ENCODE data around the gene QKI. TPM values are rescaled to one million over a fixed set of nuclear protein-coding genes. Genes with fewer than 3 reads are reported as not detected.

QKI gene
- total RNA-seq, 4 donors from 2014 or later, result 126 to 199 (median 142) TPM

- 77 to 83% methylated on average over 4 of the region's 4 CpGs for WGBS, 2 donors
- TF ChIP-seq POLR2A (IDR thresholded peaks at IDR 0.05) (no peak), CTCF (IDR thresholded peaks at IDR 0.05) (no peak)
- H3K4me3 ChIP-seq (ENCODE audit: low read depth, poor library complexity, severe bottlenecking), result no peak overlapping the region
- no peak for DNase-seq (ENCODE audit: low spot score in 2 of 2)
- intact Hi-C loops (cut with DNase I; ENCODE audit: low total_unique reads), result no loop called here
Observed at GRCh38 chr6:163394659-163395058, 19.9 kb upstream of the QKI start.

DNA sequence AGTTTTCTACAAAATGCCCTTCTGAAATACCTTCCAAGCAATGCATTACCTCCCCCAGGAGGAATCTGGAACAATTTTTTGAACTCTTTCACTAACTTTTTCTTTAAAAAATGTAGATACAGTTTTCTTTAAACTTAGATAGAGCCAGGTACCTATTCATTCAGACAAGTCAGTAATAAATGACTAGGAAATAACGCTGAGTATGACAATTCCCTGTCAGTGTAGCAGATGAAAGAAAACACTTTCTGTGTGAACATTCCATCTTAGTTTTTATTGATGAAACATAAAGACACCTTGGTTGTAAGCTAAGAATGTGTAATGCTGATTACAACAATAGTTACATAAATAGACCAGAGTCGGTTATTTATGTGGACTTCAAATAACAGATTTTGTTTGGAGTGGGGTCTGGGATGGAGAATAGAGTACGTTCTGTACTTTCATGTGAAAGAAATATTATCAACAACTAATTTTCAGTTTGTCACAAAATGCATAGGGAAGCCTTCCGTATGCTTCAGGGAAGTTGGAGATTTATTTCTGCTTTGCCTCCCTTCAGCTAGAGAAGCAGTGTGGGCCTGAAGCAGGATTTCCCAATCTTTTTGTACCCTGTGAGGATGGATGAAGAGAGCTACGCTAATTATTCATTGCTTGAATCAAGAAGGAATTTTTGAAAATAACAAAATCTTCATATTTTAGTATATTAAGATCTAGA is 19.2 kb upstream of the QKI start:
- no peak overlapping the region for H3K4me3 ChIP-seq (ENCODE audit: low read depth, poor library complexity, severe bottlenecking)
- intact Hi-C loops (cut with DNase I; ENCODE audit: low total_unique reads), result no loop called here
- no peak for DNase-seq (ENCODE audit: low spot score in 2 of 2)
- no peak for TF ChIP-seq CTCF (IDR thresholded peaks at IDR 0.05)
- TF ChIP-seq POLR2A (IDR thresholded peaks at IDR 0.05), result no peak
- 82 to 85% methylated on average over 5 of the region's 5 CpGs for WGBS, 2 donors

DNA sequence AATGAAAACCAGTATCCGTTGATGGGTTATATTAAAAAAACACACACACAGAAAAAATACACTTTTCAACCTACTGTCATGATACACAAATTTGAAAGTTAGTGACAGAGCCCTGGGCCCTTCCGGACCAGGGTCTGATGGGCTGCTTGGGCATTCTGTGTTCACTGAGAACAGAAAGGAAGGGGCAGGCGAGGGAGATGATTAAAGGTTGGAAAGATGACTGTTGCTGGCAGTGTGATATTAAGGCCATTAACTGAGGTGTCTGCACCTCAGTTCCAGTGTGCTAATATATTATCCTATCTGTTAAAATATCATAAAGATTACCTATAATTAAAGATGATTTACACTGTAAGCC is 18.7 kb upstream of the QKI start:
- no peak for DNase-seq (ENCODE audit: low spot score in 2 of 2)
- no peak for TF ChIP-seq CTCF (IDR thresholded peaks at IDR 0.05)
- TF ChIP-seq POLR2A (IDR thresholded peaks at IDR 0.05), result no peak
- intact Hi-C loops (cut with DNase I; ENCODE audit: low total_unique reads), result no loop called here
- H3K4me3 ChIP-seq (ENCODE audit: low read depth, poor library complexity, severe bottlenecking), result no peak overlapping the region
- WGBS, 2 donors, result 91 to 94% methylated on average over 3 of the region's 3 CpGs

DNA sequence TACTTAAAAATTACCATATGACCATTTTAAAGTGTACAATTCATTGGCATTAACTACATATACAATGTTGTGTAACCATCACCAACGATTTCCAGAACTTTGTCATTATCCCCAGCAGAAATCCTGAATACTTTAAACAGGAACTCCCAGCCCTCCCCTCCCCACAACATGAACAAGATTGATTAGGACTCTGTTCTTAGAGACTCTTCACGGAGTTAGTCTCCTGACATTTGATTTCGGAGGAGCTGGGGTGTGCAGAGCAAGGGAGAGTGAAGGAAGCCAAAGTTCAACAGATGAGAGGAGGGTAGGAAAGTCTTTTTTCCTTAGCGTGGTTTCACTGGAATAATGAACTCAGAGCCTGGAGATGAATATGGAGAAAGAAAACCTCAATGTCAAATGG is 17.2 kb upstream of the QKI start:
- DNase-seq (ENCODE audit: low spot score in 2 of 2), result no peak
- 60 to 61% methylated on average over 4 of the region's 4 CpGs for WGBS, 2 donors
- TF ChIP-seq POLR2A (IDR thresholded peaks at IDR 0.05) (no peak), CTCF (IDR thresholded peaks at IDR 0.05) (no peak)
- no peak overlapping the region for H3K4me3 ChIP-seq (ENCODE audit: low read depth, poor library complexity, severe bottlenecking)
- intact Hi-C loops (cut with DNase I; ENCODE audit: low total_unique reads), result no loop called here

- no peak for TF ChIP-seq POLR2A (IDR thresholded peaks at IDR 0.05)
- TF ChIP-seq CTCF (IDR thresholded peaks at IDR 0.05), result no peak
- no peak for DNase-seq (ENCODE audit: low spot score in 2 of 2)
- intact Hi-C loops (cut with DNase I; ENCODE audit: low total_unique reads), result no loop called here
- WGBS, 2 donors, result 84% methylated on average over 2 of the region's 2 CpGs
- H3K4me3 ChIP-seq (ENCODE audit: low read depth, poor library complexity, severe bottlenecking), result no peak overlapping the region
Observed at GRCh38 chr6:163398115-163398514, 16.4 kb upstream of the QKI start.

DNA sequence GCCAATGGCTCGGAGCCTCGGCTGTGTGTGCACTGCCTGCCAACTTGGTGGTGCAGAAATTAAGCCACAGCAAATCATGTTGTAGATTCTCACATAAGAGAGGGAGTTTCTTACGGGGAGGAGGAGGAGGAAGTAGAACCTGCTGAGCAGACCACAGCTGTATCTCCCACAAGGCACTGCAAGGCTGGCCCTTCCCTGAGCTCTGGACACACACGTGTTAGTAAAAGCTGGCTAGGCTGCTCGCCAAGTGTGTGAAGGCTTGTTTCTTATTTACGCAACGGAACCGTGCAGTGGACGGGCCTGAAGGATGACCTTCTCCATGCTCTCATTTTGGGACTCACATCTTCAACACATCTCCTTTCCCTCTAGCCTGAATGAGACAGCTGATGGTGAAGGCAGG is 15.7 kb upstream of the QKI start:
- DNase-seq (ENCODE audit: low spot score in 2 of 2), result peak in 1 of 2 donors; percentile 54
- no peak overlapping the region for H3K4me3 ChIP-seq (ENCODE audit: low read depth, poor library complexity, severe bottlenecking)
- 69 to 89% methylated on average over 9 of the region's 9 CpGs for WGBS, 2 donors
- intact Hi-C loops (cut with DNase I; ENCODE audit: low total_unique reads), result no loop called here
- TF ChIP-seq POLR2A (IDR thresholded peaks at IDR 0.05) (no peak), CTCF (IDR thresholded peaks at IDR 0.05) (no peak)

Measured in lower leg skin (tissue), 4 donors.